Measurements from ENCODE around the gene SLC2A6. TPM values are rescaled to one million over a fixed set of nuclear protein-coding genes. Genes with fewer than 3 reads are reported as not detected.

Gene SLC2A6
- total RNA-seq, 2 donors from 2014 or later = 4.6 to 8.8 TPM

DNA sequence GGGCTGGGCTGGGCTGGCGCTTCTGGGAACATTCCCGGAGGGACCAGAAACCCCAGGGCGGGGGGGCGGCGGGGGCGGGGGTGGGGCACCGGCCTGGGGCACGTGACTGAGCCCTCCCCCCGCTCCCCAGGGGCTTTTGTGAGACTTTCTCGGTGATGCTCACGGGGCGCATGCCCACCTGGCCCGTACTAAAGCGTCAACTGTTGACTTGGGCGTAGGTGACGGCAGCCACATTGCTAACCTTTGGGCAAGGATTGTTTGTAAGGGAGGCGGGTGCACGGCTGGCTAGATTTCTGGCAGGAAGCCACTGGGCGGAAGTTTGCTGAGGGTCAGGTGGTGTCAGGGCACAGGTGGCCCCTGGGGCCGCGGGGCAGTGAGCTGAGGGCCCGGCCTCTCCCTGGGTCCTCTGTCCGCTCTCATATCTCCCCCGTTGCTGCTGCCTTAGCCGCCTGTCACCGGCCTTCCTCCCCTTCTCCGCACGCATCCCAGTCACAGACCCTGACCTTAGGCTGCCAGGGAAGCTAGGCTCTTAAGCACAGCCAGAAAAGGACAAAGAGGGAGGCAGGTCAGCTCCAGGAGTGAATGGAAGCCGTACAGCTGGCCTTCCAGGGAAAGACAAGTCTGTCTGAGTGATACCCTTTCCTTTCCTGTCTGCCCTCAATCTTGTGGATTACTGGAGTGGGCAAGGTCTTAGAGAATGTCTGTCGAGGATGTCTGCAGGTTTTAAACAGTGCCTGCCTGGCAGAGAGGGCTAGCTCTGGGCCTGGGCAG, 18.3 kb downstream of the SLC2A6 start:
- TF ChIP-seq, protein P1, sequence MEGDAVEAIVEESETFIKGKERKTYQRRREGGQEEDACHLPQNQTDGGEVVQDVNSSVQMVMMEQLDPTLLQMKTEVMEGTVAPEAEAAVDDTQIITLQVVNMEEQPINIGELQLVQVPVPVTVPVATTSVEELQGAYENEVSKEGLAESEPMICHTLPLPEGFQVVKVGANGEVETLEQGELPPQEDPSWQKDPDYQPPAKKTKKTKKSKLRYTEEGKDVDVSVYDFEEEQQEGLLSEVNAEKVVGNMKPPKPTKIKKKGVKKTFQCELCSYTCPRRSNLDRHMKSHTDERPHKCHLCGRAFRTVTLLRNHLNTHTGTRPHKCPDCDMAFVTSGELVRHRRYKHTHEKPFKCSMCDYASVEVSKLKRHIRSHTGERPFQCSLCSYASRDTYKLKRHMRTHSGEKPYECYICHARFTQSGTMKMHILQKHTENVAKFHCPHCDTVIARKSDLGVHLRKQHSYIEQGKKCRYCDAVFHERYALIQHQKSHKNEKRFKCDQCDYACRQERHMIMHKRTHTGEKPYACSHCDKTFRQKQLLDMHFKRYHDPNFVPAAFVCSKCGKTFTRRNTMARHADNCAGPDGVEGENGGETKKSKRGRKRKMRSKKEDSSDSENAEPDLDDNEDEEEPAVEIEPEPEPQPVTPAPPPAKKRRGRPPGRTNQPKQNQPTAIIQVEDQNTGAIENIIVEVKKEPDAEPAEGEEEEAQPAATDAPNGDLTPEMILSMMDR (IDR thresholded peaks at IDR 0.05) = no peak
- peak; percentile 21 for ATAC-seq (ENCODE audit: insufficient number of reproducible peaks, low FRiP score, low read depth)
- no peak for DNase-seq (ENCODE audit: low spot score)

DNA sequence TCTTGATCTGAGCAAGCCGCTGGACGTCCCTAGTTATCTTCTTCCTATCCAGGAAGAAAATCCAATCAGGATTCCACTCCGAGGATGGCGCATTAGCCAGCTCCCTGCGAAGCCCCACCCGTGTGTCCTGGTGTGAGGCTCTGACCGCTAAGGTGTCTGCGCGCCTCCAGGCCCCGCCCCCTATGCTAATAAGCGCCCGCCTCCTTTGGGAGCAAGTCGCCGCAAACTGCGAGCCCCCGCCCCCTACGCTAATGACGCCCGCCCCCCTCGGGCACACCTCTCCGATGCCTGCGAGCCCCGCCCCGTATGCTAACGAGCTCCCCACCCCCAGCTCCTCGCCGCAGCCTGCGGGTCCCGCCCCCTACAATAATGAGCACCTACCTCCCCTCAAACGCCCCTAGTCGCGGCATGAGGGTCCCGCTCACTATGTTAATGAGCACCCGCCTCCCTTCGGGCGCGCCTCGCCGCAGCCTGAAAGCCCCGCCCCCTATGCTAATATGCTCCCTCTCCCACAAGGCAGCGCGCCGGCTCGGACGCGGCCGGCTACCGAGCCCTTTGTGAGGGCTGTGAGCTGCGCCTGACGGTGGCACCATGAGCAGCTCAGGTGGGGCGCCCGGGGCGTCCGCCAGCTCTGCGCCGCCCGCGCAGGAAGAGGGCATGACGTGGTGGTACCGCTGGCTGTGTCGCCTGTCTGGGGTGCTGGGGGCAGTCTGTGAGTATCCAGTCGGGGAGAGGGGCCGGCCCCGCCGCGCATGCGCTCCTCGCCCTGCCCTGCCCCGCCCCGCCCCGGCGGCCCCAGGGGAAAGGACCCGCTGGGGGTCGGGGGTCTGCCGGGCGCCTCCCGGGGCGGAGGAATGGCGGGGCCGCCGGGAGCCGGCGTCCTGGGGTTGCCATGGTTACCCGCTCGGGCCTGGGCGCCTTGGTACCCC, 19.2 kb downstream of the SLC2A6 start, which contains the start of gene CACFD1:
Gene CACFD1, plus strand, starts transcription at position 503 of the 929 bp plus-strand sequence. Its CDS starts 89 bp downstream, at position 592.
- peak within 1 kb of the TSS; percentile 94 to 95 for H3K27ac ChIP-seq
- peak; percentile 90 for DNase-seq (ENCODE audit: low spot score)
- peak; percentile 68 for ATAC-seq (ENCODE audit: insufficient number of reproducible peaks, low FRiP score, low read depth)
- TF ChIP-seq, protein P1 (IDR thresholded peaks at IDR 0.05) = no peak
- peaks cover 4% of the 10 kb centered on the region for H3K36me3 ChIP-seq
- no peaks in the 10 kb centered on the region for H3K9me3 ChIP-seq
- H3K4me3 ChIP-seq = peak within 1 kb of the TSS; percentile 96
- H3K4me1 ChIP-seq (ENCODE audit: control insufficient read depth in 1 of 2, low read depth in 2 of 2) = peaks cover 0 to 16% of the 10 kb centered on the region in 2 donors
- no peaks in the 10 kb centered on the region for H3K27me3 ChIP-seq (replicated peaks; ENCODE audit: insufficient read depth)

More for the DNA sequence above, 18.3 kb downstream of the SLC2A6 start:
- Histone ChIP-seq H3K27me3 (replicated peaks; ENCODE audit: insufficient read depth) (no peaks in the 10 kb centered on the region), H3K27ac (peak overlapping the region; percentile 94 to 95), H3K4me3 (peak overlapping the region; percentile 96), H3K4me1 (ENCODE audit: control insufficient read depth in 1 of 2, low read depth in 2 of 2) (peaks cover 0 to 16% of the 10 kb centered on the region in 2 donors), H3K36me3 (peaks cover 4% of the 10 kb centered on the region), H3K9me3 (no peaks in the 10 kb centered on the region)

DNA sequence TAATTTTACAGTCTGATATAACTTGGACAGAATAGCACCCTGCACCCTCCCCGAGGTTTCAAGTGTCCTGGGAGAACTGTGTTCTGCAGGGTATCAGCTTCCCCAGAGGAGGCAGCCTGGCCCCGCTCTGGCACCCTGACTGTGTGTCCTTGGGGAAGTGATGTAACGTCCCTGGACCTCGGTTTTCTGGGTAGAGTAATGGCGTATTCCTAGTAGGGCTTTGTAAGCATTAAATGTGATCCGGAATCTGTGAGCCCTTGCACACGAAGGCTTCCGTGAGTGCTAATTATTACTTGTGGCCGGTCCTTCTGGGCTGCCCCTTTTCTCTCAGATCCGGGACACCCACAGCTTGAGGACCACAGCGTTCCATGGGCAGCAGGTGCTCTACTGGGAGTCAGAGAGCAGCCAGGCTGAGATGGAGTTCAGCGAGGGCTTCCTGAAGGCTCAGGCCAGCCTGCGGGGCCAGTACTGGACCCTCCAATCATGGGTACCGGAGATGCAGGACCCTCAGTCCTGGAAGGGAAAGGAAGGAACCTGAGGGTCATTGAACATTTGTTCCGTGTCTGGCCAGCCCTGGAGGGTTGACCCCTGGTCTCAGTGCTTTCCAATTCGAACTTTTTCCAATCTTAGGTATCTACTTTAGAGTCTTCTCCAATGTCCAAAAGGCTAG, 20.1 kb downstream of the SLC2A6 start:
- peaks cover 0 to 16% of the 10 kb centered on the region in 2 donors for H3K4me1 ChIP-seq (ENCODE audit: control insufficient read depth in 1 of 2, low read depth in 2 of 2)
- no peaks in the 10 kb centered on the region for H3K36me3 ChIP-seq
- ATAC-seq (ENCODE audit: insufficient number of reproducible peaks, low FRiP score, low read depth) = no peak
- no peaks in the 10 kb centered on the region for H3K27me3 ChIP-seq (replicated peaks; ENCODE audit: insufficient read depth)
- H3K27ac ChIP-seq = peak overlapping the region; percentile 94 to 95
- TF ChIP-seq, protein P1 (IDR thresholded peaks at IDR 0.05) = no peak
- H3K9me3 ChIP-seq = no peaks in the 10 kb centered on the region
- no peak for DNase-seq (ENCODE audit: low spot score)
- H3K4me3 ChIP-seq = peak overlapping the region; percentile 96

DNA sequence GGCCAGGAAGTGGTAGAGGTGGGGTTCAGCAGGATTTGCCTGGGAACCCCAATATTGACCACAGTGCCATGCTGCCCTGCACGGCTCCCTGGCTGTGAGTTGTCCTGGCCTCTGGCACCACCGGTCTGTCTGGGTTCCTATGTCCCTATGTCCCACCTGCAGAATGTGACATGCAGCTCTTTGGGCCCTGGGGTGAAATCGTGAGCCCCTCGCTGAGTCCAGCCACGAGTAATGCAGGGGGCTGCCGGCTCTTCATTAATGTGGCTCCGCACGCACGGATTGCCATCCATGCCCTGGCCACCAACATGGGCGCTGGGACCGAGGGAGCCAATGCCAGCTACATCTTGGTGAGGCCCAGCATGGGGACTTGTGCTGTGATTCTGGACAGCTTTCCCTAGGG, 21.2 kb downstream of the SLC2A6 start:
- Histone ChIP-seq H3K27ac (no peak overlapping the region), H3K4me3 (no peak overlapping the region), H3K36me3 (no peaks in the 10 kb centered on the region), H3K4me1 (ENCODE audit: control insufficient read depth in 1 of 2, low read depth in 2 of 2) (peaks cover 0 to 16% of the 10 kb centered on the region in 2 donors), H3K9me3 (no peaks in the 10 kb centered on the region), H3K27me3 (replicated peaks; ENCODE audit: insufficient read depth) (no peaks in the 10 kb centered on the region)
- DNase-seq (ENCODE audit: low spot score) (no peak), ATAC-seq (ENCODE audit: insufficient number of reproducible peaks, low FRiP score, low read depth) (no peak)
- TF ChIP-seq, protein P1 (IDR thresholded peaks at IDR 0.05) = no peak

Measured in thoracic aorta (tissue), 2 donors.